Thyroid gland (tissue), 4 donors: Measurements from ENCODE around the gene EDC3. TPM values are rescaled to one million over a fixed set of nuclear protein-coding genes. Genes with fewer than 3 reads are reported as not detected.

Experiments
- DNase-seq, 2 donors: peaks; one replicate each; pipeline ENCODE4 v3.0.0-alpha.2; 2019
- H3K27ac ChIP-seq, 3 donors: fragments of 200-600 bp; sonication (generic); 1 replicate in 2 of 3; 2 replicates in 1 of 3; pipeline ENCODE4 v1.5.1; 2016 to 2019; ENCODE audit warnings: mild to moderate bottlenecking in 1 of 3, moderate library complexity in 1 of 3
- H3K27me3 ChIP-seq: fragments of 200-600 bp; sonication (generic); one replicate; pipeline ENCODE4 v1.5.1; 2019
- H3K36me3 ChIP-seq, 2 donors: fragments of 200-600 bp; sonication (generic); one replicate each; pipeline ENCODE4 v1.5.1; 2016 to 2019
- H3K4me1 ChIP-seq, 2 donors: fragments of 200-600 bp; sonication (generic); one replicate each; pipeline ENCODE4 v1.5.1; 2017 to 2019
- H3K4me3 ChIP-seq, 3 donors: fragments of 200-600 bp; sonication (generic); replicated peaks in 1 of 3; 1 replicate in 2 of 3; 2 replicates in 1 of 3; pipeline ENCODE4 v1.5.1; 2016; ENCODE audit warnings: mild to moderate bottlenecking in 1 of 3
- H3K9me3 ChIP-seq: fragments of 200-600 bp; sonication (generic); one replicate; pipeline ENCODE4 v1.5.1; 2017
- CTCF ChIP-seq, 6 experiments: fragments of 200-600 bp in 3 of 6; fragments of 450-650 bp in 3 of 6; sonication (generic) in 3 of 6; IDR thresholded peaks; one replicate each; pipeline ENCODE4 v1.5.1; 2016 to 2019; ENCODE audit warnings: antibody characterized with exemption in 6 of 6, mild to moderate bottlenecking in 2 of 6, inconsistent platforms in 1 of 6, moderate library complexity in 1 of 6
- POLR2A ChIP-seq, 2 donors: fragments of 450-650 bp; IDR thresholded peaks; one replicate each; pipeline ENCODE4 v1.6.1; 2017; ENCODE audit warnings: antibody characterized with exemption in 2 of 2, mild to moderate bottlenecking in 2 of 2, moderate library complexity in 1 of 2
- WGBS, 2 donors: methylation state at CpG; one replicate each; pipeline ENCODE4 v1.1.5; 2017; 5-methylcytosine and 5-hydroxymethylcytosine counted together
- intact Hi-C: fragments of 100-400 bp; cut with DNase I; formaldehyde crosslinking; loops from one replicate; pipeline ENCODE4 v1.15.1; 2023
- total RNA-seq, 4 donors: library from RNA; depleted of rRNA; stranded (reverse); fragments of >200 nt; gene quantifications; one replicate each; pipeline ENCODE4 v1.2.3, GENCODE V29; 2016

The EDC3 gene
- total RNA-seq, 4 donors from 2014 or later, result 16.3 to 64.7 (median 25.7) TPM

- TF ChIP-seq CTCF (IDR thresholded peaks at IDR 0.05) (no peak), POLR2A (IDR thresholded peaks at IDR 0.05) (no peak)
- Histone ChIP-seq H3K9me3 (no peaks in the 10 kb centered on the region), H3K27ac (no peak overlapping the region), H3K4me1 (peaks cover 14 to 21% of the 10 kb centered on the region in 2 donors), H3K27me3 (no peaks in the 10 kb centered on the region), H3K36me3 (no peaks in the 10 kb centered on the region), H3K4me3 (peak overlapping the region in 1 of 3 donors; percentile 55)
- intact Hi-C loops, result no loop called here
- no peak for DNase-seq
- WGBS, 2 donors, result 71 to 72% methylated on average over 24 of the region's 24 CpGs
Observed at GRCh38 chr15:74726774-74727164, 30.9 kb upstream of the EDC3 start.

GRCh38 chr15:74725845-74726773 lies 30.3 kb upstream of the EDC3 start:
- peak; percentile 33 to 40 for DNase-seq
- Histone ChIP-seq H3K4me1 (peaks cover 14 to 21% of the 10 kb centered on the region in 2 donors), H3K9me3 (no peaks in the 10 kb centered on the region), H3K4me3 (peak overlapping the region; percentile 44 to 55 (median 47)), H3K27me3 (no peaks in the 10 kb centered on the region), H3K36me3 (no peaks in the 10 kb centered on the region), H3K27ac (no peak overlapping the region)
- no peak for TF ChIP-seq POLR2A (IDR thresholded peaks at IDR 0.05)
- TF ChIP-seq CTCF (IDR thresholded peaks at IDR 0.05), result no peak
- WGBS, 2 donors, result 13 to 25% methylated on average over 4 to 5 of the region's 86 CpGs
- intact Hi-C loops, result no loop called here

GRCh38 chr15:74725225-74725774 lies 29.5 kb upstream of the EDC3 start, which contains the start of gene CYP1A1:
Gene CYP1A1, minus strand, starts transcription at chr15:74725528. Its CDS starts 2,431 bp downstream, at chr15:74723097.
- H3K4me3 ChIP-seq, result peak within 1 kb of the TSS; percentile 44 to 55 (median 47)
- WGBS, 2 donors, result 0 to 3% methylated on average over 9 to 10 of the region's 10 CpGs
- no peaks in the 10 kb centered on the region for H3K36me3 ChIP-seq
- peak; percentile 67 to 69 for DNase-seq
- H3K27ac ChIP-seq, result no peak within 1 kb of the TSS
- no peaks in the 10 kb centered on the region for H3K27me3 ChIP-seq
- intact Hi-C loops, result no loop called here
- no peak for TF ChIP-seq CTCF (IDR thresholded peaks at IDR 0.05)
- no peak for TF ChIP-seq POLR2A (IDR thresholded peaks at IDR 0.05)
- H3K9me3 ChIP-seq, result no peaks in the 10 kb centered on the region
- peaks cover 14 to 21% of the 10 kb centered on the region in 2 donors for H3K4me1 ChIP-seq

GRCh38 chr15:74724570-74725224 lies 28.9 kb upstream of the EDC3 start:
- peaks cover 14 to 21% of the 10 kb centered on the region in 2 donors for H3K4me1 ChIP-seq
- intact Hi-C loops, result no loop called here

More at GRCh38 chr15:74724570-74725224, 28.9 kb upstream of the EDC3 start:
- Histone ChIP-seq H3K4me3 (no peak overlapping the region), H3K9me3 (no peaks in the 10 kb centered on the region), H3K27me3 (no peaks in the 10 kb centered on the region), H3K36me3 (no peaks in the 10 kb centered on the region), H3K27ac (no peak overlapping the region)
- DNase-seq, result no peak
- TF ChIP-seq CTCF (IDR thresholded peaks at IDR 0.05) (no peak), POLR2A (IDR thresholded peaks at IDR 0.05) (no peak)
